H1 (cell line): Measurements from ENCODE around the gene AMHR2. TPM values are rescaled to one million over a fixed set of nuclear protein-coding genes. Genes with fewer than 3 reads are reported as not detected.

ENCODE experiments used
- ATF2 ChIP-seq: IDR thresholded peaks from 2 replicates; pipeline ENCODE4 v1.6.1; 2012; ENCODE audit warnings: low read length, inconsistent platforms
- BACH1 ChIP-seq: IDR thresholded peaks from 2 replicates; pipeline ENCODE4 v1.6.1; 2012; ENCODE audit warnings: low read length, improper control_type of control experiment
- CBX5 ChIP-seq: fragments of 300-800, 300-1000 bp; sonication (generic); IDR thresholded peaks from 2 replicates; pipeline ENCODE4 v1.7.1; 2016; ENCODE audit warnings: antibody characterized with exemption, low read length, low read depth
- CHD2 ChIP-seq: IDR thresholded peaks from 2 replicates; pipeline ENCODE4 v1.6.1; 2012; ENCODE audit warnings: low read length, improper control_type of control experiment
- CTCF ChIP-seq, 3 experiments: IDR thresholded peaks; 1 replicate in 2 of 3; 2 replicates in 1 of 3; pipeline versions ENCODE4 v1.5.1 to v1.6.1; 2011; ENCODE audit warnings: low read length in 3 of 3, mild to moderate bottlenecking in 3 of 3, inconsistent platforms in 2 of 3, low read depth in 1 of 3, moderate library complexity in 1 of 3; ENCODE audit not compliant: insufficient read depth in 1 of 3; ENCODE audit errors: control extremely low read depth in 1 of 3
- E2F6 ChIP-seq: IDR thresholded peaks from 2 replicates; pipeline ENCODE4 v1.6.1; 2012; ENCODE audit warnings: inconsistent platforms
- EGR1 ChIP-seq: IDR thresholded peaks from 2 replicates; pipeline ENCODE4 v1.6.1; 2011; ENCODE audit warnings: low read depth, low read length, borderline replicate concordance
- EP300 ChIP-seq, 2 experiments: IDR thresholded peaks; 1 replicate in 1 of 2; 2 replicates in 1 of 2; pipeline ENCODE4 v1.6.1; 2011 to 2012; ENCODE audit warnings: low read depth in 2 of 2, low read length in 2 of 2, mild to moderate bottlenecking in 2 of 2, borderline replicate concordance in 1 of 2, inconsistent platforms in 1 of 2, moderate library complexity in 1 of 2
- EZH2 ChIP-seq: fragments of 200-600 bp; sonication (generic); IDR thresholded peaks from 2 replicates; pipeline ENCODE4 v1.7.1; 2012; ENCODE audit warnings: low read depth, mild to moderate bottlenecking, moderate library complexity, low read length, inconsistent platforms; ENCODE audit not compliant: severe bottlenecking
- GABPA ChIP-seq: IDR thresholded peaks from 2 replicates; pipeline ENCODE4 v1.6.1; 2011; ENCODE audit warnings: mild to moderate bottlenecking, low read length, moderate library complexity, borderline replicate concordance; ENCODE audit not compliant: insufficient read depth
- NRF1 ChIP-seq: IDR thresholded peaks from 2 replicates; pipeline ENCODE4 v1.6.1; 2011; ENCODE audit warnings: mild to moderate bottlenecking, low read depth, low read length, improper control_type of control experiment
- POLR2A ChIP-seq, 2 experiments: IDR thresholded peaks; 1 replicate in 1 of 2; 2 replicates in 1 of 2; pipeline ENCODE4 v1.6.1; 2011; ENCODE audit warnings: low read depth in 2 of 2, low read length in 2 of 2, mild to moderate bottlenecking in 2 of 2; ENCODE audit errors: control extremely low read depth in 1 of 2
- POU5F1 ChIP-seq: IDR thresholded peaks from 2 replicates; pipeline ENCODE4 v1.6.1; 2011; ENCODE audit warnings: low read depth, mild to moderate bottlenecking, low read length, moderate library complexity
- RFX5 ChIP-seq: IDR thresholded peaks from 2 replicates; pipeline ENCODE4 v1.6.1; 2011; ENCODE audit warnings: low read depth, low read length, improper control_type of control experiment, borderline replicate concordance
- RXRA ChIP-seq: IDR thresholded peaks from 2 replicates; pipeline ENCODE4 v1.6.1; 2011; ENCODE audit warnings: low read depth, mild to moderate bottlenecking, low read length, moderate library complexity; ENCODE audit not compliant: insufficient read depth
- SIX5 ChIP-seq: IDR thresholded peaks from 2 replicates; pipeline ENCODE4 v1.6.1; 2011; ENCODE audit warnings: mild to moderate bottlenecking, low read depth, low read length
- SP1 ChIP-seq: IDR thresholded peaks from 2 replicates; pipeline ENCODE4 v1.6.1; 2011; ENCODE audit warnings: low read depth, low read length
- SUZ12 ChIP-seq: fragments of 200-600 bp; sonication (generic); IDR thresholded peaks from 2 replicates; pipeline ENCODE4 v1.6.1; 2012; ENCODE audit warnings: mild to moderate bottlenecking, inconsistent platforms, low read length, moderate library complexity, mixed read lengths
- TBP ChIP-seq: IDR thresholded peaks from 2 replicates; pipeline ENCODE4 v1.6.1; 2011; ENCODE audit warnings: low read depth, low read length, improper control_type of control experiment
- TCF12 ChIP-seq: IDR thresholded peaks from 2 replicates; pipeline ENCODE4 v1.6.1; 2011; ENCODE audit warnings: low read depth, mild to moderate bottlenecking, low read length
- polyA plus RNA-seq, 7 experiments: library from polyadenylated mRNA; depleted of rRNA in 3 of 7; stranded (reverse) in 5 of 7; unstranded in 2 of 7; fragments of >200 nt in 5 of 7; fragments of 200-250 nt in 2 of 7; gene quantifications; 1 replicate in 5 of 7; 2 replicates in 1 of 7; 4 replicates in 1 of 7; pipeline versions ENCODE4 v1.2.1 to v1.2.3, GENCODE V29; 2011 to 2013; ENCODE audit warnings: missing spikeins in 2 of 7, mixed read lengths in 2 of 7
- total RNA-seq: library from RNA; stranded (reverse); fragmentation: NEBNext Ultra II Directional; extraction: Animal tissue kit (Norgen Biotek cat#: 25700); gene quantifications from 2 replicates; pipeline ENCODE4 v1.2.1, GENCODE V29; 2021

The AMHR2 gene
- total and polyA plus RNA-seq, 2 of the 8 experiments (the other 6 are each of a cell fraction or from before 2014, with no cell fraction given), result 0.29 to 0.35 TPM

GRCh38 chr12:53441040-53441833 lies 17.6 kb downstream of the AMHR2 start, which contains the start of gene PRR13 (continued):
- TF ChIP-seq POLR2A (IDR thresholded peaks at IDR 0.05; ENCODE audit: control extremely low read depth in 1 of 2, low read depth in 2 of 2, low read length in 2 of 2) (peak; percentile 77 to 91), EGR1 (no peak), RXRA (no peak), NRF1 (no peak), SP1 (peak; percentile 93), EZH2 (no peak), CTCF (IDR thresholded peaks at IDR 0.05; ENCODE audit: control extremely low read depth in 1 of 3, insufficient read depth in 1 of 3, low read depth in 1 of 3, low read length in 3 of 3) (no peak), POU5F1 (no peak), SIX5 (no peak), CHD2 (peak; percentile 68), BACH1 (no peak), SUZ12 (no peak), ATF2 (no peak), GABPA (no peak), RFX5 (no peak), EP300 (IDR thresholded peaks at IDR 0.05; ENCODE audit: borderline replicate concordance in 1 of 2, low read depth in 2 of 2, low read length in 2 of 2) (no peak), CBX5 (no peak), E2F6 (no peak; the same call in 1 of the 2 replicates), TBP (peak; percentile 88), TCF12 (no peak)
